ENCODE results near the gene MIS18BP1.

The MIS18BP1 gene

GRCh38 chr14:45271858-45272537 is 19.0 kb upstream of the MIS18BP1 start:
- ChIA-PET POLR2A (no interaction called here), CTCF (no interaction called here)
- TF ChIP-seq HDGF (IDR thresholded peaks at IDR 0.05; ENCODE audit: borderline replicate concordance) = no peak
- no peak for TF ChIP-seq L3MBTL2 (conservative IDR thresholded peaks at IDR 0.05)
- TF ChIP-seq ZNF384 (IDR thresholded peaks at IDR 0.05) = no peak
- TF ChIP-seq NFRKB (IDR thresholded peaks at IDR 0.05) = no peak
- TF ChIP-seq ELF4 (IDR thresholded peaks at IDR 0.05) = no peak
- no peak for DNase-seq (ENCODE audit: extremely low spot score)

GRCh38 chr14:45270031-45270430 is 17.0 kb upstream of the MIS18BP1 start:
- no peak for DNase-seq (ENCODE audit: extremely low spot score)
- TF ChIP-seq ELF4 (IDR thresholded peaks at IDR 0.05) = no peak
- no peak for TF ChIP-seq FOXM1 (IDR thresholded peaks at IDR 0.05; ENCODE audit: borderline replicate concordance)
- no peak for TF ChIP-seq CTBP1 (IDR thresholded peaks at IDR 0.05; ENCODE audit: borderline replicate concordance)
- no peak for TF ChIP-seq PKNOX1 (IDR thresholded peaks at IDR 0.05)
- TF ChIP-seq FOXA1 (IDR thresholded peaks at IDR 0.05) = no peak
- TF ChIP-seq SUZ12 (IDR thresholded peaks at IDR 0.05) = no peak
- TF ChIP-seq ZNF384 (IDR thresholded peaks at IDR 0.05) = no peak
- no peak for TF ChIP-seq NFRKB (IDR thresholded peaks at IDR 0.05)
- no peak for TF ChIP-seq BHLHE40 (IDR thresholded peaks at IDR 0.05; ENCODE audit: borderline replicate concordance)
- POLR2A ChIA-PET = no interaction called here
- CTCF ChIA-PET = interaction anchor here (1.3 kb wide), 1 partner anchor 356 kb away, joined by 4 read pairs; no protein-coding TSS in a partner anchor

- POLR2A ChIA-PET = no interaction called here
- CTCF ChIA-PET = no interaction called here
- TF ChIP-seq FOXK2 (IDR thresholded peaks at IDR 0.05) (no peak), FOXA1 (IDR thresholded peaks at IDR 0.05) (no peak), PKNOX1 (IDR thresholded peaks at IDR 0.05) (no peak), L3MBTL2 (conservative IDR thresholded peaks at IDR 0.05) (no peak), FOXM1 (IDR thresholded peaks at IDR 0.05; ENCODE audit: borderline replicate concordance) (no peak), NFRKB (IDR thresholded peaks at IDR 0.05) (no peak), ELF4 (IDR thresholded peaks at IDR 0.05) (no peak), LEF1 (IDR thresholded peaks at IDR 0.05; ENCODE audit: borderline replicate concordance) (no peak), SUZ12 (IDR thresholded peaks at IDR 0.05) (no peak), CTBP1 (IDR thresholded peaks at IDR 0.05; ENCODE audit: borderline replicate concordance) (no peak), BHLHE40 (IDR thresholded peaks at IDR 0.05; ENCODE audit: borderline replicate concordance) (no peak), ZNF384 (IDR thresholded peaks at IDR 0.05) (no peak), TARDBP (IDR thresholded peaks at IDR 0.05) (no peak), HDGF (IDR thresholded peaks at IDR 0.05; ENCODE audit: borderline replicate concordance) (no peak), ARNT (IDR thresholded peaks at IDR 0.05) (no peak), SP1 (IDR thresholded peaks at IDR 0.05) (no peak)
- no peak for DNase-seq (ENCODE audit: extremely low spot score)
Observed at GRCh38 chr14:45267071-45267470, 14.1 kb upstream of the MIS18BP1 start.

- CTCF ChIA-PET = no interaction called here
- DNase-seq (ENCODE audit: extremely low spot score) = no peak
- TF ChIP-seq L3MBTL2 (conservative IDR thresholded peaks at IDR 0.05) = no peak
- no peak for TF ChIP-seq SP1 (IDR thresholded peaks at IDR 0.05)
- TF ChIP-seq NFRKB (IDR thresholded peaks at IDR 0.05) = no peak
- no peak for TF ChIP-seq FOXM1 (IDR thresholded peaks at IDR 0.05; ENCODE audit: borderline replicate concordance)
- TF ChIP-seq ELF4 (IDR thresholded peaks at IDR 0.05) = no peak
- TF ChIP-seq TARDBP (IDR thresholded peaks at IDR 0.05) = no peak
- POLR2A ChIA-PET = no interaction called here
Observed at GRCh38 chr14:45262637-45263036, 9.6 kb upstream of the MIS18BP1 start.

GRCh38 chr14:45261209-45261608 is 8.2 kb upstream of the MIS18BP1 start:
- no peak for DNase-seq (ENCODE audit: extremely low spot score)
- TF ChIP-seq FOXM1 (IDR thresholded peaks at IDR 0.05; ENCODE audit: borderline replicate concordance) = no peak
- TF ChIP-seq NFRKB (IDR thresholded peaks at IDR 0.05) = no peak
- no peak for TF ChIP-seq TARDBP (IDR thresholded peaks at IDR 0.05)
- TF ChIP-seq HDGF (IDR thresholded peaks at IDR 0.05; ENCODE audit: borderline replicate concordance) = no peak
- no peak for TF ChIP-seq SUZ12 (IDR thresholded peaks at IDR 0.05)
- TF ChIP-seq LEF1 (IDR thresholded peaks at IDR 0.05; ENCODE audit: borderline replicate concordance) = no peak
- no peak for TF ChIP-seq BHLHE40 (IDR thresholded peaks at IDR 0.05; ENCODE audit: borderline replicate concordance)
- TF ChIP-seq L3MBTL2 (conservative IDR thresholded peaks at IDR 0.05) = no peak
- TF ChIP-seq PKNOX1 (IDR thresholded peaks at IDR 0.05) = no peak
- TF ChIP-seq FOXA1 (IDR thresholded peaks at IDR 0.05) = no peak
- TF ChIP-seq ARNT (IDR thresholded peaks at IDR 0.05) = no peak
- TF ChIP-seq CTBP1 (IDR thresholded peaks at IDR 0.05; ENCODE audit: borderline replicate concordance) = no peak
- TF ChIP-seq SP1 (IDR thresholded peaks at IDR 0.05) = no peak
- no peak for TF ChIP-seq FOXK2 (IDR thresholded peaks at IDR 0.05)
- TF ChIP-seq ELF4 (IDR thresholded peaks at IDR 0.05) = no peak
- no peak for TF ChIP-seq ZNF384 (IDR thresholded peaks at IDR 0.05)
- ChIA-PET POLR2A (no interaction called here), CTCF (no interaction called here)

- ChIA-PET CTCF (interaction anchor here (0.9 kb wide), 1 partner anchor 10 kb away, joined by 4 read pairs; no protein-coding TSS in a partner anchor), POLR2A (no interaction called here)
- no peak for DNase-seq (ENCODE audit: extremely low spot score)
- TF ChIP-seq LEF1 (IDR thresholded peaks at IDR 0.05; ENCODE audit: borderline replicate concordance) = no peak
- no peak for TF ChIP-seq NFRKB (IDR thresholded peaks at IDR 0.05)
- TF ChIP-seq CTBP1 (IDR thresholded peaks at IDR 0.05; ENCODE audit: borderline replicate concordance) = no peak
- no peak for TF ChIP-seq FOXA1 (IDR thresholded peaks at IDR 0.05)
- no peak for TF ChIP-seq ELF4 (IDR thresholded peaks at IDR 0.05)
- no peak for TF ChIP-seq ARNT (IDR thresholded peaks at IDR 0.05)
- no peak for TF ChIP-seq FOXM1 (IDR thresholded peaks at IDR 0.05; ENCODE audit: borderline replicate concordance)
- no peak for TF ChIP-seq FOXK2 (IDR thresholded peaks at IDR 0.05)
- TF ChIP-seq PKNOX1 (IDR thresholded peaks at IDR 0.05) = no peak
- TF ChIP-seq SP1 (IDR thresholded peaks at IDR 0.05) = no peak
Observed at GRCh38 chr14:45258805-45259204, 5.8 kb upstream of the MIS18BP1 start.
